ENCODE results near the gene IFT81.

- no peak for TF ChIP-seq AFF4 (CRISPR knock-in tag; IDR thresholded peaks at IDR 0.05; ENCODE audit: borderline replicate concordance)
- no peak for TF ChIP-seq ZNF263 (CRISPR knock-in tag; IDR thresholded peaks at IDR 0.05; ENCODE audit: low read depth)
- TF ChIP-seq JAZF1 (CRISPR knock-in tag; IDR thresholded peaks at IDR 0.05): no peak
- TF ChIP-seq CTCF (IDR thresholded peaks at IDR 0.05): no peak
- TF ChIP-seq FOXJ3 (CRISPR knock-in tag; IDR thresholded peaks at IDR 0.05; ENCODE audit: borderline replicate concordance): no peak
Measured at GRCh38 chr12:110171636-110172035, 47.5 kb downstream of the IFT81 start.
